NCI-H510A (cell line): ENCODE results near the gene G6PC2.

Experiments used
- DNase-seq: peaks from one replicate; lab custom pipeline; 2025; lab: John Stamatoyannopoulos, UW

Gene G6PC2

DNA sequence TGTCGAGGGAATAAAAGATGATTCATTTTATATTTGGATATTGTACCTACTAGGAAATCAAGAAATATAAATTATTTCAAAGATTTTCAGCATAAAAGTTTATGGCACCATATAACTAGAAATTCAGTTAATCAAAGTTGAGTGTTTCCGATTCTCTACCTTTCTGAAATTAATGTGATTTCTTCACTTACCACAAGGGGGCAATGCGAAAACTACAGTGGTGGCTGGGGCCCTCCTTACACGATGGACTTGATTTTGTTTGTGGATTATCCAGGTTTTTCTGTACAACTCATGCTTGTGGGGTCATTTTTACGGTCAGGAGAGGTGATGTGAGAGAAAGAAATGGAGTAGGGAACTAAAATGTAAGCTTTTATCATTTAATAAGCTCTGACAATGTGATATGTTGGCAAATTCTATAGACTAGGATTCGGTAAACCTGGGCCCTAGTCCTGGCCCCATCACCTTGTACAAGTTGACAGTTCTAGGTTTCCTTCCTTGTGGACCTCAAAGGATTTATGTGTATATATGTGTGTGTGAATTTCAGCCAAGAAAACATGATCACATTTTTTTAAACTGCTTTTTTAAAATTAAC lies 47.6 kb downstream of the G6PC2 start:
- no peak for DNase-seq

DNA sequence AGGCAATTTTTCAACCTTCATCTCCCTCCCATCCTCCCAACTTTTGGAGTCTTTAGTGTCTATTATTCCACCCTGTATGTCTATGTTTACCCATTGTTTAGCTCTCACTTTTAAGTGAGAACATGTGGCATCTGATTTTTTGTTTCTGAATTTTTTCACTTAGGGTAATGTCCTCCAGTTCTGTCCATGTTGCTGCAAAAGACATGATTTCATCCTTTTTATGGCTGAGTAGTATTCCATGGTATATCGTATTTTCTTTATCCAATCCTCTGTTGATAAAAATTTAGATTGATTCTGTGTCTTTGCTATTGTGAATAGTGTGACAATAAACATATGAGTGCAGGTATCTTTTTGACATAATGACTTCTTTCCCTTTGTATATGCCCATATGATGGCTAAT lies 48.2 kb downstream of the G6PC2 start:
- no peak for DNase-seq

DNA sequence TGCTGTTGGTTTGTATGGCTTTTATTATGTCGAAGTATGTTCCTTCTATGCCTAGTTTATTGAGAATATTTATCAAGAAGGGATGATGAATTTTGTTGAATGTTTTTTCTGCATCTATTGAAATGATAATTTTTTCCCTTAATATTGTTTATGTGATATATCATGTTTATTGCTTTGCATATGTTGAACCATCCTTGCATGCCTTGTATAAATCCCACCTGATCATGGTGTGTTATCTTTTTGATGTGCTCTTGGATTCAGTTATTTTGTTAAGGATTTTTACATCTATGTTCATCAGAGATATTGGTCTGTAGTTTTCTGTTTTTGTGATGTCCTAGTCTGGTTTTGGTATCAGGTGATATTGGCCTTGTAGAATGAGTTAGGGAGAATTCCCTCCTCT lies 50.8 kb downstream of the G6PC2 start:
- no peak for DNase-seq

DNA sequence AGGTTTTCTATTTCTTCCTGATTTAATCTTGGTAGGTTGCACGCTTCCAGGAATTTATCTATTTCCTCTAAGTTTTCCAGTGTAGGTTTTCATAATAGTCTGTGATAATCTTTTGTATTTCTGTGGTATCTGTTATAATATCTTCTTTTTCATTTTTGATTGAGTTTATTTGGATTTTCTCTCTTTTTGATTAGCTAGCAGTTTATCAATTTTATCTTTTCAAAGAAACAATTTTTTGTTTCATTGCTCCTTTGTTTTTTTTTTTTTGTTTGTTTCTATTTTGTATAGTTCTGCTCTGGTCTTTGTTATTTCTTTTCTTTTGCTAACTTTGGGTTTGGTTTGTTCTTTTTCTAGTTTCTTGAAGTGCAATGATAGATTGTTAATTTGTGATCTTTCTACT lies 51.3 kb downstream of the G6PC2 start:
- no peak for DNase-seq

DNA sequence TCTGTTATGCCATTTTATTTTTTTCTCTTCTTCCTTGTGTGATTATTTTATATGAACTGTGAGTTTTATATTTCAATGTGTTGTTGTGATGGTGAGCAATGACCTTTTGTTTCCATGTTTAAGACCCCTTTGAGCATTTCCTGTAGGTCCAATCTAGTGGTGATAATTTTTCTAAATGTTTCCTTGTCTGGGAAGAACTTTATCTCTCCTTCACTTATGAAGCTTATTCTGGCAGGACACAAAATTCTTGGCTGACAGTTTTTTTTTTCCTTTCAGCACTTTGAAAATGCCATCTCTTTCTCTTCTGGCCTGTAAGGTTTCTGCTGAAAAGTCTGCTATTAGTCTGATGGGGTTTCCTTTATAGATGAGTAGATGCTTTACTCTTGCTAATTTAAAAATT lies 53.2 kb downstream of the G6PC2 start:
- DNase-seq, result no peak

DNA sequence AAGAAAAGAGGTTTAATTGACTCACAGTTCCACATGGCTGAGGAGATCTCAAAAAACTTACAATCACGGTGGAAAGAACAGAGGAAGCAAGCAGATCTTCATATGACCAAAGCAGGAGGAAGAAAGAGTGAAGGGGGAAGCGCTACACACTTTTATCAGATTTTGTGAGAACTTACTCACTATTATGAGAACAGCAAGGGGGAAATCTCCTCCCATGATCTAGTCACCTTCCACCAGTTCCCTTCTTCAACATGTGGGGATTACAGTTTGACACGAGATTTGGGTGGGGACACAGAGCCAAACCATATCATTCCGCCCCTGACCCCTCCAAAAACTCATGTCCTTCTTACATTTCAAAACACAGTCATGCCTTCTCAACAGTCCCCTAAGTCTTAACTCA lies 54.2 kb downstream of the G6PC2 start:
- DNase-seq, result no peak

DNA sequence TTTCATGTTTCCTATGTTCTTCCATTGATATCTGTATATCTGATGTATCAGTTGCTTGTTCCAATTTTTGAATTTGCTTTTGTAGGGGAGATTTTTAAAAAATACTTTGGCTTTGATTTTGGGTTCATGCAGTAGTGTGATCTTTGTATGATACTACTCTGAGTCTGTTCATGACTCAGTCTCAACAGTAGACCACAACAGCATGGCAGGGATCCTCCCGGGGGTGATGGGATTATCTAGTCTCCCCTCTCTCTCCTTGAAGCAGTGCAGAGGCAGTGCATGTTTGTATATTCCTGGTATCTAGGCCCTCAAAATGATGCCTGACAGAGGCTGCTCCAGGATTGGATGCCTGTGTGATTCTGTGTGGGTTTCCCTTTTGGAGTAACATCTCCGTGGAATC lies 55.3 kb downstream of the G6PC2 start:
- DNase-seq, result no peak
